Stomach (tissue), 9 donors: ENCODE measurements around the gene MAPKAPK5. TPM values are rescaled to one million over a fixed set of nuclear protein-coding genes. Genes with fewer than 3 reads are reported as not detected.

Experiments
- DNase-seq, 2 donors: peaks; one replicate each; pipeline versions ENCODE4 v3.0.0 to v3.0.0-alpha.2; 2013 to 2019
- H3K27ac ChIP-seq, 5 donors: fragments of 200-600 bp in 4 of 5; sonication (generic) in 4 of 5; one replicate each; pipeline ENCODE4 v1.5.1; 2013 to 2019; ENCODE audit warnings: mild to moderate bottlenecking in 1 of 5, moderate library complexity in 1 of 5
- H3K27me3 ChIP-seq, 3 donors: fragments of 200-600 bp; sonication (generic); one replicate each; pipeline ENCODE4 v1.5.1; 2017 to 2019; ENCODE audit warnings: mixed run types in 1 of 3
- H3K36me3 ChIP-seq, 4 donors: fragments of 200-600 bp; sonication (generic); 1 replicate in 3 of 4; 2 replicates in 1 of 4; pipeline ENCODE4 v1.5.1; 2016 to 2019
- H3K4me1 ChIP-seq, 4 donors: fragments of 200-600 bp; sonication (generic); one replicate each; pipeline ENCODE4 v1.5.1; 2016 to 2019
- H3K4me3 ChIP-seq, 4 donors: fragments of 200-600 bp; sonication (generic) in 3 of 4; one replicate each; pipeline ENCODE4 v1.5.1; 2016 to 2019; ENCODE audit warnings: mild to moderate bottlenecking in 1 of 4
- H3K9me3 ChIP-seq, 4 donors: fragments of 200-600 bp; sonication (generic); one replicate each; pipeline ENCODE4 v1.5.1; 2016 to 2019
- EP300 ChIP-seq: sonication (generic); formaldehyde crosslinking; IDR thresholded peaks from one replicate; pipeline ENCODE4 v1.6.1; 2017; ENCODE audit warnings: antibody characterized with exemption
- POLR2A ChIP-seq, 4 donors: fragments of 450-650 bp; IDR thresholded peaks; one replicate each; pipeline ENCODE4 v1.6.1; 2016; ENCODE audit warnings: antibody characterized with exemption in 4 of 4, control low read depth in 2 of 4, mild to moderate bottlenecking in 1 of 4, moderate library complexity in 1 of 4
- POLR2AphosphoS5 ChIP-seq, 3 donors: sonication (generic); formaldehyde crosslinking; IDR thresholded peaks; one replicate each; pipeline ENCODE4 v1.6.1; 2016; ENCODE audit warnings: antibody characterized with exemption in 3 of 3
- WGBS, 5 donors: extraction: QIAGEN DNeasy Blood & Tissue Kit in 3 of 5; methylation state at CpG; one replicate each; pipeline versions ENCODE4 v1.1.5 to v1.1.7; 2013 to 2018; 5-methylcytosine and 5-hydroxymethylcytosine counted together
- intact Hi-C: fragments of 100-400 bp; cut with DNase I; formaldehyde crosslinking; loops from one replicate; pipeline ENCODE4 v1.15.1; 2023; ENCODE audit warnings: low total_unique reads
- polyA plus RNA-seq, 3 donors: library from polyadenylated mRNA; stranded (reverse); fragments of 200-250 nt; gene quantifications; one replicate each; pipeline ENCODE4 v1.2.3, GENCODE V29; 2013
- total RNA-seq, 5 donors: library from RNA; depleted of rRNA; stranded (reverse); fragments of >200 nt; gene quantifications; one replicate each; pipeline versions ENCODE4 v1.1.0 to v1.2.3, GENCODE V29; 2014 to 2016
- TF ChIP-seq, protein P1 (sequence below), 7 experiments: fragments of 450-650 bp in 4 of 7; fragments of 200-600 bp in 3 of 7; sonication (generic) in 3 of 7; IDR thresholded peaks; one replicate each; pipeline ENCODE4 v1.5.1; 2016 to 2019; ENCODE audit warnings: antibody characterized with exemption in 7 of 7, control low read depth in 2 of 7, mild to moderate bottlenecking in 1 of 7
- donor health status: healthy with polysubstance abuse.
- donor health status: Bipolar disorder and iron deficiency.
- donor health status: healthy.

The MAPKAPK5 gene
- total and polyA plus RNA-seq, 8 donors, result 15.1 to 124 (median 50.7) TPM

DNA sequence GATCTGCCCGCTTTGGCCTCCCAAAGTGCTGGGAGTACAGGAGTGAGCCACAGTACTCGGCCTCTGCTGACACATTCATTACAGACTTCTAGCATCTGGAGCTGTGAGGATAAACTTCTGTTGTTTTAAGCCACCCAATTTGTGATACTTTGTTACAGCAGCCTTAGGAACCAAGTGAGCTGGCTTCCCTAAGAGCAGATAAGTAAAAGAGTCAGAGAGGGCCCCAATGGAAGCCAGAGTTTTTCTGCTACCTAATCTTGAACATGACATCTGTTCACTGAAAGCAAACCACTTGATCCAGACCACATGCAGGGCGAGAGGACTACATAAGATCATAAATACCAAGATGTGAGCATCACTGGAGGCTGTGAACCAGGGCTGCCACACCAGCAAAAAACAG is 3.7 kb upstream of the MAPKAPK5 start:
- 87 to 93% (median 91%) methylated on average over 3 of the region's 3 CpGs for WGBS, 5 donors
- Histone ChIP-seq H3K27me3 (no peaks in the 10 kb centered on the region), H3K9me3 (no peaks in the 10 kb centered on the region), H3K4me1 (peaks cover 14 to 31% (median 24%) of the 10 kb centered on the region in 4 donors), H3K27ac (no peak overlapping the region), H3K36me3 (peaks cover 0 to 19% (median 17%) of the 10 kb centered on the region in 4 donors), H3K4me3 (no peak overlapping the region)
- TF ChIP-seq POLR2AphosphoS5 (IDR thresholded peaks at IDR 0.05) (no peak), EP300 (no peak), POLR2A (IDR thresholded peaks at IDR 0.05) (no peak)
- TF ChIP-seq, protein P1, sequence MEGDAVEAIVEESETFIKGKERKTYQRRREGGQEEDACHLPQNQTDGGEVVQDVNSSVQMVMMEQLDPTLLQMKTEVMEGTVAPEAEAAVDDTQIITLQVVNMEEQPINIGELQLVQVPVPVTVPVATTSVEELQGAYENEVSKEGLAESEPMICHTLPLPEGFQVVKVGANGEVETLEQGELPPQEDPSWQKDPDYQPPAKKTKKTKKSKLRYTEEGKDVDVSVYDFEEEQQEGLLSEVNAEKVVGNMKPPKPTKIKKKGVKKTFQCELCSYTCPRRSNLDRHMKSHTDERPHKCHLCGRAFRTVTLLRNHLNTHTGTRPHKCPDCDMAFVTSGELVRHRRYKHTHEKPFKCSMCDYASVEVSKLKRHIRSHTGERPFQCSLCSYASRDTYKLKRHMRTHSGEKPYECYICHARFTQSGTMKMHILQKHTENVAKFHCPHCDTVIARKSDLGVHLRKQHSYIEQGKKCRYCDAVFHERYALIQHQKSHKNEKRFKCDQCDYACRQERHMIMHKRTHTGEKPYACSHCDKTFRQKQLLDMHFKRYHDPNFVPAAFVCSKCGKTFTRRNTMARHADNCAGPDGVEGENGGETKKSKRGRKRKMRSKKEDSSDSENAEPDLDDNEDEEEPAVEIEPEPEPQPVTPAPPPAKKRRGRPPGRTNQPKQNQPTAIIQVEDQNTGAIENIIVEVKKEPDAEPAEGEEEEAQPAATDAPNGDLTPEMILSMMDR (IDR thresholded peaks at IDR 0.05), result no peak
- intact Hi-C loops, result no loop called here
- no peak for DNase-seq

DNA sequence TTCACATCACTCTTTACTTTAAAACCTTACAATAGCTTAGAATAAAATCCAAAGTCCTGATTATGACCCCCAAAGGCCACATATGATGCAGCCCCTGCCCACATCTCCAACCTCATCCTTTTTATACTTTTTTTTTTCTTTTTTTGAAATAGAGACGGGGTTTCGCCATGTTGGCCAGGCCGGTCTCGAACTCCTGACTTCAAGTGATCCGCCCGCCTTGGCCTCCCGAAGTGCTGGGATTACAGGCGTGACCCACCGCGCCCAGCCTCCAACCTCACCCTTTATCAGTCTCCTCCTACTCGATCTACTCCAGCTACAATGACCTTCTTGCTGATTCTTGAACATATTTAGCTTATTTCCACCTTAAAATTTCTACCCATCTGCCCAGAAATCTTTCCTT is 1.2 kb upstream of the MAPKAPK5 start:
- peak in 1 of 2 donors; percentile 17 for DNase-seq
- Histone ChIP-seq H3K27me3 (no peaks in the 10 kb centered on the region), H3K36me3 (peaks cover 4 to 37% (median 17%) of the 10 kb centered on the region in 4 donors), H3K4me1 (peaks cover 27 to 51% (median 46%) of the 10 kb centered on the region in 4 donors), H3K4me3 (peak overlapping the region; percentile 90 to 97 (median 94)), H3K27ac (peak overlapping the region in 4 of 5 donors; percentile 93 to 95 (median 94)), H3K9me3 (no peaks in the 10 kb centered on the region)
- 12 to 29% (median 16%) methylated on average over 11 of the region's 11 CpGs for WGBS, 5 donors
- intact Hi-C loops, result no loop called here
- TF ChIP-seq EP300 (no peak), POLR2A (IDR thresholded peaks at IDR 0.05) (no peak), POLR2AphosphoS5 (IDR thresholded peaks at IDR 0.05) (no peak)
- TF ChIP-seq, protein P1 (IDR thresholded peaks at IDR 0.05), result no peak

DNA sequence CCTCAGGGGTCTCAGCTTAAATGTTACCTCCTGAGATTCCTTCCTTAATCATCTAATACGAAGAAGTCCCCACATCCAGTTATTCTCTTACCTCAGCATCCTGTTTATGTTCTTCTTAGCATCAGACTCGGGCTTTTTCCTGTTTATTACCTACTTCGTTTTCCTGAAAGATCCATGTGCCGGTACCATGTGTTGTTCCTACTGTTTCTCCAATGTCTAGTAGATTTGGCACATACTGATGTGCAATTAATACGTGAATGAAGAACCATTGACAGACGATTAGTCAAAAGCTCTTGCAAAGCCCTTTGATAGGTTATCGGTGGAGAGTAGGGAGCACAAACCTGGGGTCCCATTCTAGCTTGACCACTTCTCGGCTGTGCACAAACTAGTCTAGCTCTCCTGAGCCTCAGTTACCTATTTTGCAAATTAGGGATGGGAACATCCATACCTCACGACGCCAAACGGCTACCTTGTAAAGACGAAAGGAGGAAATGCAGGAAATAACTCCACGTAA is 735 bp upstream of the MAPKAPK5 start:
- intact Hi-C loops, result no loop called here
- DNase-seq, result no peak
- Histone ChIP-seq H3K4me1 (peaks cover 27 to 55% (median 47%) of the 10 kb centered on the region in 4 donors), H3K27ac (peak overlapping the region; percentile 93 to 99 (median 94)), H3K27me3 (no peaks in the 10 kb centered on the region), H3K36me3 (peaks cover 4 to 40% (median 17%) of the 10 kb centered on the region in 4 donors), H3K4me3 (peak overlapping the region; percentile 90 to 97 (median 94)), H3K9me3 (no peaks in the 10 kb centered on the region)
- TF ChIP-seq, protein P1 (IDR thresholded peaks at IDR 0.05), result no peak
- TF ChIP-seq POLR2AphosphoS5 (IDR thresholded peaks at IDR 0.05), result no peak
- no peak for TF ChIP-seq EP300
- TF ChIP-seq POLR2A (IDR thresholded peaks at IDR 0.05), result no peak
- WGBS, 5 donors, result 0 to 1% (median 1%) methylated on average over 13 of the region's 13 CpGs

DNA sequence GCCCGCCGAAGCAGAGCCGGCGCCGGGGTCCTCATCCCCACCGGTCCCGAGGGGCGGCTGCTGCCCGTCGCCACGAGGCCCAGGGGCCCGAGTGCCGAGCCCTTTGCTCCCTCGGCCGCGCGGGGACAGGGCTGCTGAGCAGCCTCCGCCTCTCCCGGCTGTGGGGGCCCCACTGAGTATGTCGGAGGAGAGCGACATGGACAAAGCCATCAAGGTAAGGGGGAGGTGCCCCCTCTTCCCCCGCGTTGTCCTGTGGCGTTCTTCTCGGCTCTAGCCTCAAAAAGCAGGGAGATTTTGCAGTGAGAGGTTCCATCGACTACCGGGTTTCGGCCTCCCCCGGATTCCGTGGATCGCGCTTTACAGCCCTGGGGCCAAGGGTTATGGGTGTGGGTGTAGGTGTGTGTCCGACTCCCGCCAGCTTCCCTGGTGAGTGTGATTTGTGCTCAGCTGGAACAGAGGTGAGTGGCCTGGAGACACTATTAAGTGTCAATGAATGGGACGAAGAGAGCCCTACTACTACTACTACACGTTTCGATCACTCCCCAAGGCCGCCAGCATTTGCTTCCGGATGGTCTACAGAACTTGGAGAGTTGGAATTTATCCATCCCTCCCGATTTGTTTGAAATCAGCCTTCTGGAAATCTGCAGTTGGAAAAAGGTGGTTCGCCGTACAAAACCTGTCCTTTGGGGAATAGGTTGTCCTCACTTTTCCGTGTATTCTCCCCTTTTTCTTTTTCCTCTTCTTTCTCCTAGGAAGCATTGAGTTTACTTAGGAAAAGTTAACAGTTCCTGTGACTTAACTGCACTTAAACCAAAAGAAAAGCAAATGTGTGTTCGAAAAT is 748 bp downstream of the MAPKAPK5 start:
- intact Hi-C loops, result no loop called here
- WGBS, 5 donors, result 2 to 5% (median 2%) methylated on average over 22 to 44 of the region's 44 CpGs
- no peak for DNase-seq
- peak overlapping the region; percentile 90 to 97 (median 94) for H3K4me3 ChIP-seq
- TF ChIP-seq EP300 (no peak), POLR2AphosphoS5 (IDR thresholded peaks at IDR 0.05) (no peak)
- TF ChIP-seq, protein P1 (IDR thresholded peaks at IDR 0.05), result no peak
- H3K27ac ChIP-seq, result peak overlapping the region; percentile 93 to 99 (median 94)
- H3K9me3 ChIP-seq, result no peaks in the 10 kb centered on the region
- H3K4me1 ChIP-seq, result peaks cover 27 to 60% (median 48%) of the 10 kb centered on the region in 4 donors
- peaks cover 4 to 40% (median 17%) of the 10 kb centered on the region in 4 donors for H3K36me3 ChIP-seq
- no peaks in the 10 kb centered on the region for H3K27me3 ChIP-seq
